Endothelial cell of umbilical vein (primary cell): Measurements from ENCODE around the gene TPST1.

Experiments used
- CTCF ChIP-seq, 2 donors: IDR thresholded peaks; 1 replicate in 1 of 2; 2 replicates in 1 of 2; pipeline ENCODE4 v1.5.1; 2011; ENCODE audit warnings: low read length in 2 of 2, mild to moderate bottlenecking in 2 of 2, moderate library complexity in 2 of 2, control low read depth in 1 of 2, inconsistent platforms in 1 of 2, low read depth in 1 of 2; ENCODE audit not compliant: insufficient read depth in 1 of 2; ENCODE audit errors: extremely low read depth in 1 of 2
- EZH2 ChIP-seq: IDR thresholded peaks from 2 replicates; pipeline ENCODE4 v1.6.1; 2012; ENCODE audit warnings: borderline replicate concordance, low read depth, mild to moderate bottlenecking, moderate library complexity, low read length, inconsistent platforms; ENCODE audit not compliant: severe bottlenecking
- MYC ChIP-seq: IDR thresholded peaks from one replicate; pipeline ENCODE4 v1.6.1; 2011; ENCODE audit warnings: mild to moderate bottlenecking, low read depth, low read length
- POLR2A ChIP-seq: IDR thresholded peaks from 2 replicates; pipeline ENCODE4 v1.6.1; 2012; ENCODE audit warnings: low read depth, mild to moderate bottlenecking, control low read depth, low read length
- TF ChIP-seq, protein P1 (sequence below): IDR thresholded peaks from 2 replicates; pipeline ENCODE4 v1.6.1; 2011; ENCODE audit not compliant: insufficient read depth, insufficient read length

DNA sequence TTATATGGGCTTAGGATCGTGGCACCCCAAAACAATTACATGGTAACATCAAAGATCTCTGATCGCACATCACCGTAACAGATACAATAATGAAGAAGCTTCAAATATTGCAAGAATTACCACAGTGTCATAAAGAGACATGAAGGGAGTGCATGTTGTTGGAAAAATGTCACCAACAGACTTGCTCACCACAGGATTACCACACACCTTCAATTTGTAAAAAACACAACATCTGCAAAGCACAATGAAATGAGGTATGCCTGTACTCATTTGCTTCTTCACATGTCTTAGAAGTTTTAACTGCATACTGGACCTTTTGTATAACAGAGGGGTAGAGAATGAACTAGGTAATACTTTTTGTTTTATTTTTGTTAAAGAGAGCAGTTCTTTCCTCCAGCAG lies 96.6 kb downstream of the TPST1 start:
- TF ChIP-seq CTCF (IDR thresholded peaks at IDR 0.05; ENCODE audit: extremely low read depth in 1 of 2, insufficient read depth in 1 of 2, low read depth in 1 of 2, low read length in 2 of 2) = no peak
- no peak for TF ChIP-seq EZH2
- TF ChIP-seq, protein P1, sequence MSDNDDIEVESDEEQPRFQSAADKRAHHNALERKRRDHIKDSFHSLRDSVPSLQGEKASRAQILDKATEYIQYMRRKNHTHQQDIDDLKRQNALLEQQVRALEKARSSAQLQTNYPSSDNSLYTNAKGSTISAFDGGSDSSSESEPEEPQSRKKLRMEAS = no peak
- no peak for TF ChIP-seq MYC
- TF ChIP-seq POLR2A = no peak
